HepG2 (cell line): ENCODE data around the gene EGFR. TPM values are rescaled to one million over a fixed set of nuclear protein-coding genes. Genes with fewer than 3 reads are reported as not detected.

ENCODE experiments used
- CHD2 ChIP-seq: IDR thresholded peaks from 2 replicates; pipeline ENCODE4 v1.6.1; 2011; ENCODE audit warnings: low read depth, low read length, improper control_type of control experiment
- DNMT1 ChIP-seq: sonication (generic); formaldehyde crosslinking; IDR thresholded peaks from 2 replicates; pipeline ENCODE4 v1.5.1; 2020; ENCODE audit warnings: mild to moderate bottlenecking, missing genetic modification reagents
- EZH2 ChIP-seq: conservative IDR thresholded peaks from 2 replicates; pipeline ENCODE4 v1.6.1; 2012; ENCODE audit warnings: mild to moderate bottlenecking, low read depth, low read length, moderate library complexity
- GPN1 ChIP-seq: sonication (generic); formaldehyde crosslinking; IDR thresholded peaks from 2 replicates; pipeline ENCODE4 v1.5.1; 2020; ENCODE audit warnings: missing genetic modification reagents, borderline replicate concordance
- NCOR1 ChIP-seq: fragments of 200-600 bp; sonication (generic); IDR thresholded peaks from 2 replicates; pipeline ENCODE4 v1.7.0; 2017; ENCODE audit warnings: antibody characterized with exemption, low read length, borderline replicate concordance
- NFE2 ChIP-seq: sonication (generic); formaldehyde crosslinking; IDR thresholded peaks from 2 replicates; pipeline ENCODE4 v1.4.0; 2020; ENCODE audit warnings: missing genetic modification reagents
- REST ChIP-seq, 2 experiments: IDR thresholded peaks; 2 replicates each; pipeline ENCODE4 v1.6.1; 2011 to 2012; ENCODE audit warnings: low read length in 2 of 2, borderline replicate concordance in 1 of 2, low read depth in 1 of 2, mild to moderate bottlenecking in 1 of 2, moderate library complexity in 1 of 2
- SNAI1 ChIP-seq: sonication (generic); formaldehyde crosslinking; IDR thresholded peaks from 2 replicates; pipeline ENCODE4 v1.5.0; 2020; ENCODE audit warnings: mild to moderate bottlenecking, missing genetic modification reagents, borderline replicate concordance
- TCF12 ChIP-seq, 2 experiments: fragments of 450-650 bp in 1 of 2; sonication (generic) in 1 of 2; formaldehyde crosslinking in 1 of 2; IDR thresholded peaks; 2 replicates each; pipeline versions ENCODE4 v1.6.1 to v1.8.0; 2017 to 2022; ENCODE audit warnings: antibody characterized with exemption in 1 of 2, mild to moderate bottlenecking in 1 of 2, missing genetic modification reagents in 1 of 2, moderate library complexity in 1 of 2
- THAP8 ChIP-seq: sonication (generic); formaldehyde crosslinking; IDR thresholded peaks from 2 replicates; pipeline ENCODE4 v1.5.1; 2020; ENCODE audit warnings: missing genetic modification reagents, mild to moderate bottlenecking, borderline replicate concordance
- ZIK1 ChIP-seq: sonication (generic); formaldehyde crosslinking; IDR thresholded peaks from 2 replicates; pipeline ENCODE4 v1.5.0; 2020; ENCODE audit warnings: mild to moderate bottlenecking, low read depth, missing genetic modification reagents, borderline replicate concordance
- ZNF274 ChIP-seq: sonication (generic); formaldehyde crosslinking; IDR thresholded peaks from 2 replicates; pipeline ENCODE4 v1.5.1; 2020; ENCODE audit warnings: mild to moderate bottlenecking, missing genetic modification reagents
- ZNF558 ChIP-seq: sonication (generic); formaldehyde crosslinking; IDR thresholded peaks from 2 replicates; pipeline ENCODE4 v1.9.0; 2022; ENCODE audit warnings: mild to moderate bottlenecking, missing genetic modification reagents, borderline replicate concordance
- ZNF749 ChIP-seq: sonication (generic); formaldehyde crosslinking; IDR thresholded peaks from 2 replicates; pipeline ENCODE4 v1.8.0; 2022; ENCODE audit warnings: mild to moderate bottlenecking, missing genetic modification reagents, moderate library complexity, borderline replicate concordance
- ZNF841 ChIP-seq: sonication (generic); formaldehyde crosslinking; IDR thresholded peaks from 2 replicates; pipeline ENCODE4 v1.8.1; 2023; ENCODE audit warnings: missing genetic modification reagents, borderline replicate concordance
- polyA plus RNA-seq, 8 experiments: library from polyadenylated mRNA; depleted of rRNA in 3 of 8; stranded (reverse) in 7 of 8; unstranded in 1 of 8; fragments of >200 nt; fragmentation: Illumina TruSeq in 4 of 8; extraction: Trizol in 4 of 8; gene quantifications; 2 replicates each; pipeline versions ENCODE4 v1.2.1 to v1.2.3, GENCODE V29; 2011 to 2016; ENCODE audit warnings: low read depth in 4 of 8, missing spikeins in 1 of 8, mixed read lengths in 1 of 8; ENCODE audit not compliant: insufficient read depth in 1 of 8
- total RNA-seq, 5 experiments: library from RNA; depleted of rRNA; stranded (reverse); fragments of >200 nt; fragmentation: Illumina TruSeq; extraction: Trizol; gene quantifications; 2 replicates each; pipeline ENCODE4 v1.2.3, GENCODE V29; 2016; ENCODE audit warnings: low read depth in 1 of 5
- TF ChIP-seq, protein P1 (sequence below): sonication (generic); formaldehyde crosslinking; IDR thresholded peaks from 2 replicates; pipeline ENCODE4 v1.8.0; 2022; ENCODE audit warnings: mild to moderate bottlenecking, missing genetic modification reagents; ENCODE audit not compliant: insufficient replicate concordance
- TF ChIP-seq, protein P2 (sequence below): sonication (generic); formaldehyde crosslinking; IDR thresholded peaks from 2 replicates; pipeline ENCODE4 v1.4.0; 2020; ENCODE audit warnings: missing genetic modification reagents, mild to moderate bottlenecking, borderline replicate concordance

The EGFR gene
- total and polyA plus RNA-seq, 2 of the 13 experiments (the other 11 are each of a cell fraction or from before 2014, with no cell fraction given): 7.0 to 10.0 TPM

DNA sequence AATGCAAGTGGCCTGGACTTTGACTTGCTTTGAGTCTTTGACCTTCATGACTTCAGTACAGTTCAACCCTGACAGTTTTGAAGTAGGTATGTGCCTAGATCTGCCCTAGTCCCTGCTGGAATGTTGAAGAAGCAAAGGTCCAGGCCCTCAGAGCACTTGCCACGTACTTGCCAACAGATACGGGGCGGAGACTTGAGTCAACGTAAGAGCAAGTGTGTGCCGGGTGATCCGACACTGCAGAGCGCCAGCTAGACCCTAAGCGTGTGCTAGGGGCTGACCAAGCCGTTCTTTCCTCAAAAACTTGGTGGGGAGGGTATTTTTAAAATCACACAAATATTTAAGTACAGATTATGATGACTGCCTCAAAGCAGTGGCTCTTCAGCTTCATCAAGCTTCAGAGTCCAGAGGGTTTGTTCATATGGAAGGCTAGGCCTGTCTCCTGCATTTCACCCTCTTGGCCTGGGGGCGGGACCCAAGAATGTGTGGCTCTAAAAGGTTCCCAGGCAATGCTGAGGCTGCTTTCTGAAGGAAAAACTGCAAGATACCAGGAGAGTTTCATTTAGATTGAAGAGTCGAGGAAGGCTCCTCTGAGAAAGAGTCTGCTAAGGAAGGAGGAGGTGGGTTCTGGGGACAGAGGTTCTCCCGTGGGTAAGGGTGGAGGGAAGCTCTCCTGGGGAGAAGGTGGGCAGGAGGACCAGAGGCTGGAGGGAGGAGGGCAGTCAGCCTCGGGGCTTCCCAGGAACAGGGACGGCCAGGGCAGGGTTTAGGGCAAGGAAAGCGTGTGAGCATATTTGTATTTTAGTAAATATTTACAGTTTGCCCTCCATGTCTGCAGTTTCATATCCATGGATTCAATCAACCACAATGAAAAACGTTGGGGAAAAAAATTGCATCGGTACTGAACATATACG is 160.3 kb downstream of the EGFR start (continued):
- TF ChIP-seq REST (IDR thresholded peaks at IDR 0.05; ENCODE audit: borderline replicate concordance in 1 of 2, low read depth in 1 of 2, low read length in 2 of 2): peak in 1 of 2 experiments; percentile 55; a peak in 1 of 4 replicates
- TF ChIP-seq CHD2: no peak
- TF ChIP-seq DNMT1 (CRISPR knock-in tag): no peak
- TF ChIP-seq ZNF749: no peak
- no peak for TF ChIP-seq ZNF558 (CRISPR knock-in tag)
- TF ChIP-seq, protein P1, sequence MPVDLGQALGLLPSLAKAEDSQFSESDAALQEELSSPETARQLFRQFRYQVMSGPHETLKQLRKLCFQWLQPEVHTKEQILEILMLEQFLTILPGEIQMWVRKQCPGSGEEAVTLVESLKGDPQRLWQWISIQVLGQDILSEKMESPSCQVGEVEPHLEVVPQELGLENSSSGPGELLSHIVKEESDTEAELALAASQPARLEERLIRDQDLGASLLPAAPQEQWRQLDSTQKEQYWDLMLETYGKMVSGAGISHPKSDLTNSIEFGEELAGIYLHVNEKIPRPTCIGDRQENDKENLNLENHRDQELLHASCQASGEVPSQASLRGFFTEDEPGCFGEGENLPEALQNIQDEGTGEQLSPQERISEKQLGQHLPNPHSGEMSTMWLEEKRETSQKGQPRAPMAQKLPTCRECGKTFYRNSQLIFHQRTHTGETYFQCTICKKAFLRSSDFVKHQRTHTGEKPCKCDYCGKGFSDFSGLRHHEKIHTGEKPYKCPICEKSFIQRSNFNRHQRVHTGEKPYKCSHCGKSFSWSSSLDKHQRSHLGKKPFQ (CRISPR knock-in tag): peak; percentile 19
- TF ChIP-seq GPN1 (CRISPR knock-in tag): no peak
- no peak for TF ChIP-seq THAP8 (CRISPR knock-in tag)
- TF ChIP-seq, protein P2, sequence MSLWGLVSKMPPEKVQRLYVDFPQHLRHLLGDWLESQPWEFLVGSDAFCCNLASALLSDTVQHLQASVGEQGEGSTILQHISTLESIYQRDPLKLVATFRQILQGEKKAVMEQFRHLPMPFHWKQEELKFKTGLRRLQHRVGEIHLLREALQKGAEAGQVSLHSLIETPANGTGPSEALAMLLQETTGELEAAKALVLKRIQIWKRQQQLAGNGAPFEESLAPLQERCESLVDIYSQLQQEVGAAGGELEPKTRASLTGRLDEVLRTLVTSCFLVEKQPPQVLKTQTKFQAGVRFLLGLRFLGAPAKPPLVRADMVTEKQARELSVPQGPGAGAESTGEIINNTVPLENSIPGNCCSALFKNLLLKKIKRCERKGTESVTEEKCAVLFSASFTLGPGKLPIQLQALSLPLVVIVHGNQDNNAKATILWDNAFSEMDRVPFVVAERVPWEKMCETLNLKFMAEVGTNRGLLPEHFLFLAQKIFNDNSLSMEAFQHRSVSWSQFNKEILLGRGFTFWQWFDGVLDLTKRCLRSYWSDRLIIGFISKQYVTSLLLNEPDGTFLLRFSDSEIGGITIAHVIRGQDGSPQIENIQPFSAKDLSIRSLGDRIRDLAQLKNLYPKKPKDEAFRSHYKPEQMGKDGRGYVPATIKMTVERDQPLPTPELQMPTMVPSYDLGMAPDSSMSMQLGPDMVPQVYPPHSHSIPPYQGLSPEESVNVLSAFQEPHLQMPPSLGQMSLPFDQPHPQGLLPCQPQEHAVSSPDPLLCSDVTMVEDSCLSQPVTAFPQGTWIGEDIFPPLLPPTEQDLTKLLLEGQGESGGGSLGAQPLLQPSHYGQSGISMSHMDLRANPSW (CRISPR knock-in tag): 0 out of 2 replicates have a peak, but pooled peaks have one; percentile 43
- no peak for TF ChIP-seq ZIK1
- no peak for TF ChIP-seq ZNF841 (CRISPR knock-in tag)
- no peak for TF ChIP-seq NFE2 (CRISPR knock-in tag)
- TF ChIP-seq NCOR1: peak; percentile 79; the same call in 1 of the 2 replicates
- TF ChIP-seq ZNF274 (CRISPR knock-in tag): no peak
- no peak for TF ChIP-seq SNAI1 (CRISPR knock-in tag)
- TF ChIP-seq TCF12 (IDR thresholded peaks at IDR 0.05): no peak
- TF ChIP-seq TCF12 (CRISPR knock-in tag; IDR thresholded peaks at IDR 0.05): no peak
- TF ChIP-seq EZH2: no peak
